Esophagus mucosa (tissue), 1 donor: Measurements from ENCODE around the gene NCR2. TPM values are rescaled to one million over a fixed set of nuclear protein-coding genes. Genes with fewer than 3 reads are reported as not detected.
"Not testable (repeated sequence)": the region's sequence is repeated elsewhere in the genome, so short reads cannot be mapped to it uniquely, and the experiment has no call there.

Experiments used
- ATAC-seq: fragments of 200-7000 bp; cut with Tn5 transposase; one replicate; pipeline ENCODE4 v1.9.1; 2020
- total RNA-seq: library from RNA; stranded (reverse); gene quantifications from one replicate; pipeline ENCODE4 v1.2.4, GENCODE V29; 2023
- donor health status: DM: yes; HTN: yes; CAD: no.

Gene NCR2
- total RNA-seq = not detected

GRCh38 chr6:41335296-41335695 is at the start of gene NCR2:
NCR2 (plus strand) TSS chr6:41335608; CDS start chr6:41335877, 269 bp downstream.
- ATAC-seq = no peak

GRCh38 chr6:41286544-41287346 is 48.7 kb upstream of the NCR2 start, which contains the start of gene TREM1:
TREM1 (minus strand) TSS chr6:41286682; CDS start chr6:41286655, 27 bp downstream.
- peak; percentile 70 for ATAC-seq

GRCh38 chr6:41288030-41288753 is 47.2 kb upstream of the NCR2 start:
- ATAC-seq = peak; percentile 56

GRCh38 chr6:41288754-41289129 is 46.7 kb upstream of the NCR2 start:
- no peak for ATAC-seq

GRCh38 chr6:41289815-41290214 is 45.6 kb upstream of the NCR2 start:
- no peak for ATAC-seq

GRCh38 chr6:41291717-41292116 is 43.7 kb upstream of the NCR2 start:
- ATAC-seq = no peak

GRCh38 chr6:41294214-41294872 is 41.1 kb upstream of the NCR2 start:
- ATAC-seq = peak; percentile 13

GRCh38 chr6:41297248-41297647 is 38.2 kb upstream of the NCR2 start:
- not testable (repeated sequence) for ATAC-seq

- no peak for ATAC-seq
These were observed 36.5 kb upstream of the NCR2 start for GRCh38 chr6:41298785-41299502.

- no peak for ATAC-seq
These were observed 32.8 kb upstream of the NCR2 start for GRCh38 chr6:41302638-41303037.

- ATAC-seq = peak; percentile 39
These were observed 29.1 kb upstream of the NCR2 start for GRCh38 chr6:41306187-41306854.

GRCh38 chr6:41315203-41315602 is 20.2 kb upstream of the NCR2 start:
- no peak for ATAC-seq

- no peak for ATAC-seq
These were observed 19.3 kb upstream of the NCR2 start for GRCh38 chr6:41315943-41316620.

- no peak for ATAC-seq
These were observed 17.2 kb upstream of the NCR2 start for GRCh38 chr6:41318261-41318653.

GRCh38 chr6:41318654-41319565 is 16.5 kb upstream of the NCR2 start:
- ATAC-seq = peak; percentile 96

- ATAC-seq = no peak
These were observed 14.2 kb upstream of the NCR2 start for GRCh38 chr6:41321183-41321582.

- no peak for ATAC-seq
These were observed 9.9 kb upstream of the NCR2 start for GRCh38 chr6:41325446-41326066.

- ATAC-seq = no peak
These were observed 9.3 kb upstream of the NCR2 start for GRCh38 chr6:41326092-41326491.

GRCh38 chr6:41327177-41327576 is 8.2 kb upstream of the NCR2 start:
- ATAC-seq = no peak
